GM21529 (cell line): ENCODE results near the gene BAIAP2.
"Not testable (repeated sequence)": the region's sequence is repeated elsewhere in the genome, so short reads cannot be mapped to it uniquely, and the experiment has no call there.

Source experiments
- ATAC-seq: cut with Tn5 transposase; IDR thresholded peaks from one replicate; pipeline ENCODE4 v1.9.1; 2021; ENCODE audit not compliant: unreplicated experiment

The BAIAP2 gene

GRCh38 chr17:81066771-81067315 is 31.9 kb downstream of the BAIAP2 start:
- ATAC-seq = no peak

DNA sequence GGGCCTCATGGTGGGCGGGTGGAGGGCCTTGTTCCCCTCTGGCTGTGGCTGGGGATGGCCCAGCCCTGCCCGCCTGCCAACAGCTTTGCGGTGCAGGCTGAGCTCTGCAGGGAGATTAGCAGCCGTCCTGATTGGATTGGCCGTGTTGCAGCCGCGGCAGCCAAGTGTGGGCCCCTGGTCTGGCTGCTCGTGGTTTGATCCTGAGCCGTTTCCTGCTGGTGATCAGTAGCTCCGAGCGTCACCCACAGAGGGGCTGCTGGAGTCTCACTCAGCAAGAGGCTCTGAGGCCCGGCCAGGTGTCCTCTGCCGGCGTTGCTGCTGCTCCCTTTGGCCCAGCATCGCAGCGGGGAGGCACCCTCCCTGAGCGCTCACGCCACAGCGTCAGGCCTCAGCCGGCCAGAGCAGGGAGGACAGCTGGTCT is 32.5 kb downstream of the BAIAP2 start:
- ATAC-seq = no peak

GRCh38 chr17:81068411-81069134 is 33.6 kb downstream of the BAIAP2 start:
- ATAC-seq = no peak

- no peak for ATAC-seq
Measured at GRCh38 chr17:81069135-81069645, 34.2 kb downstream of the BAIAP2 start.

DNA sequence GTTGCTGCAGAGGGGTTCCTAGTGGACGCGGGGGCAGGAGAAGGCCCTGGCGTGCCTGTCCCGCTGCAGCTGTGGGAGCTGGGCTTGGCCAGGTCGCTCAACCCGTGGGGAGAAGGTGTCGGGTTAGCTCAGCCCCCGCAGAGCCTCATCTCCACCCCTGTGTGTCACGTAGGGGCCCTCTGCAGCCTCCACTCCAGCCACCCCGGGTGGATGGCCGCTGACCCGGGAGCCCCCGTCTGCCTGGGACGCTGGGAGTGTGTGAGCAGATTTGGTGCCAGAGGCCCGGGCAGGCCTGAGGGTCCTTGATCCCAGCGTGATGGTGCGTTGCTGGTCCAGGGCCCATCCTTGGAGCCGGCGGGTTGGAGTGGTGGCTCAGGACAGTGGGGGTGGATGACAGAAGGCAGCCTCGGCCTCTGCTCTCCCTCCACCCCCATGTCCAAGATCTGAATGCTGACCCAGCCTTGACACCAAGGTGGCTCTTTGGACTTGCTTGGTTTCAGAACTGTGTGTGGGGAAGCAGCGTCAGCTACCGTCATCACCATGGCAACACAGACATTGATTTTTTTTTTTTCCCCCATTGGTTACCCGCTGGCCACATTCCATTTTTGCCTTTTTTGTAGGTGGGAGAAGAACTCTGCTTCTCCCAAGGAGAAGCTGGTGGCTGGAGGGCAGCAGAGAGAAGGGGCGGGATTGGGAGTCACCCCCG is 35.7 kb downstream of the BAIAP2 start:
- no peak for ATAC-seq

- ATAC-seq = no peak
Measured at GRCh38 chr17:81071761-81072741, 37.1 kb downstream of the BAIAP2 start.

- ATAC-seq = no peak
Measured at GRCh38 chr17:81073967-81074839, 39.3 kb downstream of the BAIAP2 start.

GRCh38 chr17:81074875-81075274 is 39.9 kb downstream of the BAIAP2 start:
- no peak for ATAC-seq

DNA sequence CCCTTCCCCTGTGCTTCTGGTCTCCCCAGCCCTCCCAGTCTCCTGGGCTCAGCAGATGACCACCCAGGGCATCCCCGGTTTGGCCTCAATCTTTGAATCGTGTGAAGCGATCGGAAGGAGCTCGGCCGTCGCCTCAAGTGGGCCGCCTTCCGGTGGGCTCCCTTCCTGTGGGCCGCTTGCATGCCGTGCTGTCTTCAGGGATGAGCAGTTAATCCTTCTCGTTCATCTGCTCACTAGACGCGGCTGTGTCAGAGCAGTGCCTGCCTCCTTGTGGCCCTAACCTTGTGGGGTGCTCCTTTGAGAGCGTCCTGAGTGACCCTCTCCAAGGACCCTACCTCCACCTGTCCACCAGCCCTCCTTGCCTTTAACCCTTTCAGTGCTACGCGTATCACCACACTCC is 40.4 kb downstream of the BAIAP2 start:
- ATAC-seq = no peak

GRCh38 chr17:81076141-81076679 is 41.3 kb downstream of the BAIAP2 start:
- no peak for ATAC-seq

DNA sequence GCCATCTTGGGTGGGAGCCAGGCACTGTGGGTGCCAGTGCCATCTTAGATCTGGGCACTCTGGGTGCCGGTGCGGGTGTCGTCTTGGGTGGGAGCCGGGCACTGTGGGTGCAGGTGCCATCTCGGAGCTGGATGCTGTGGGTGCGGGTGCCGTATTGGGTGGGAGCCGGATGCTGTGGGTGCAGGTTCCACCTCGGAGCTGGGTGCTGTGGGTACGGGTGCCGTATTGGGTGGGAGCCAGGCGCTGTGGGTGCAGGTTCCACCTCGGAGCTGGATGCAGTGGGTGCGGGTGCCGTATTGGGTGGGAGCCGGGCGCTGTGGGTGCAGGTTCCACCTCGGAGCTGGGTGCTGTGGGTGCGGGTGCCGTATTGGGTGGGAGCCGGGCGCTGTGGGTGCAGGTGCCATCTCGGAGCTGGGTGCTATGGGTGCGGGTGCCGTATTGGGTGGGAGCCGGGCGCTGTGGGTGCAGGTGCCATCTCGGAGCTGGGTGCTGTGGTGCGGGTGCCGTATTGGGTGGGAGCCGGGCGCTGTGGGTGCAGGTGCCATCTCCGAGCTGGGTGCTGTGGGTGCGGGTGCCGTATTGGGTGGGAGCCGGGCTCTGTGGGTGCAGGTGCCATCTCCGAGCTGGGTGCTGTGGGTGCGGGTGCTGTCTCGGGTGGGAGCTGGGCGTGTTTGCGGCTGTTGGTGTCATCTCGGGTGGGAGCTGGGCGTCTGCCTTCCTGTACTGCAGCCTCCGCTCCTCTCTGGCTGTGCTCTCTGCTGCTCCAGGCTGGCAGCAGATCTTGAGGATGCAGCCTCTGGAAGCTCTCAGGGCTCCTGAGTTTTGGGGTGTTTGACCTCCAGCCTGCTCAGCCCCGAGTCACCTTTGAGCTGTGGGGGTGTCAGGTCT is 43.3 kb downstream of the BAIAP2 start:
- not testable (repeated sequence) for ATAC-seq

GRCh38 chr17:81080019-81080418 is 45.1 kb downstream of the BAIAP2 start:
- no peak for ATAC-seq

DNA sequence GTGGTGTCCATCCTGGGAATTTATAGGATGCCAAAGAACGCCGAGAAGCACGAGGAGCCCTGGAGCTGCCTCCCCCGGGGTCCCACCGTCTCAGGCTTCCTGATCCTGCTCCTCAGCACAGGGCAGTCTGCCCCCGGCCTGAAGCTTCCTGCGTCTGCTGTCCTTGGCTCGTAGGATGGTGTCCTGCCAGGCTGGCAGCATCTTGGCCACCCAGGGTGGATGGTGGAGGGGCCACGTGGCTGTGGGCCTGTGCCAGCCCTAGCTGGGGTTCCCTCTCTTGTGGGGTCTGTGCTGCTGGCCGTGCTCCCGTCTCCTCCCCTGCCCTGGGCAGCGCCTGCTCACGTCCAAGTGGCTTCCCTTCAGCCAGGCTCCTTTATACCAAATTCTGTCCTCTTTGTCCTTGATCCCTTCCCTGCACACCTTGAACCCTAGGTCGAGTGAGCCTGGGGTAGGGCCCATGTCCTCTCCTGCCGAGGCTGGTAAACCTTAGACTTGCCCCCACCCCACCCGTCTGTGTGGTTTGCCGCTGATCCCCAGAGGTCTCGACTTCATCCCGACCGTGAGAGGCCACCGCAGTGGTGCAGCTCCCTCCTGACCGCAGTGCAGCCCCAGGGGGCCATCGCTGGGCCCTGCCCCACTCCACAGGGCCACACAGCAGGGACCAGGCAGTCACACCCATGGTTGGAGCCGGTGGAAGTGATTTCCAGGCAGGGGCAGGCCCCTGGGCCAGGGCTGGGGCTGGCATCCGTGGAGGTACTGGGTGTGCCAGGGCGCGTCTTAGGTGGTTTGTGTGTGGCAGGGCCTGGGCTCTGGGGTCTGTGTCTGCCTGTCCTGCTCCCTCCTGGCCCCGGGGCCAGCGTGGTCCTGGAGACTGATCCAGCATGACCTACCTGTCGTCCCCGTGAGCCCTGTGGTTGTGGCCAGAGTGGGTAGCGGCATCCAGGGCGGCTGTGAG is 46.5 kb downstream of the BAIAP2 start:
- ATAC-seq = no peak

DNA sequence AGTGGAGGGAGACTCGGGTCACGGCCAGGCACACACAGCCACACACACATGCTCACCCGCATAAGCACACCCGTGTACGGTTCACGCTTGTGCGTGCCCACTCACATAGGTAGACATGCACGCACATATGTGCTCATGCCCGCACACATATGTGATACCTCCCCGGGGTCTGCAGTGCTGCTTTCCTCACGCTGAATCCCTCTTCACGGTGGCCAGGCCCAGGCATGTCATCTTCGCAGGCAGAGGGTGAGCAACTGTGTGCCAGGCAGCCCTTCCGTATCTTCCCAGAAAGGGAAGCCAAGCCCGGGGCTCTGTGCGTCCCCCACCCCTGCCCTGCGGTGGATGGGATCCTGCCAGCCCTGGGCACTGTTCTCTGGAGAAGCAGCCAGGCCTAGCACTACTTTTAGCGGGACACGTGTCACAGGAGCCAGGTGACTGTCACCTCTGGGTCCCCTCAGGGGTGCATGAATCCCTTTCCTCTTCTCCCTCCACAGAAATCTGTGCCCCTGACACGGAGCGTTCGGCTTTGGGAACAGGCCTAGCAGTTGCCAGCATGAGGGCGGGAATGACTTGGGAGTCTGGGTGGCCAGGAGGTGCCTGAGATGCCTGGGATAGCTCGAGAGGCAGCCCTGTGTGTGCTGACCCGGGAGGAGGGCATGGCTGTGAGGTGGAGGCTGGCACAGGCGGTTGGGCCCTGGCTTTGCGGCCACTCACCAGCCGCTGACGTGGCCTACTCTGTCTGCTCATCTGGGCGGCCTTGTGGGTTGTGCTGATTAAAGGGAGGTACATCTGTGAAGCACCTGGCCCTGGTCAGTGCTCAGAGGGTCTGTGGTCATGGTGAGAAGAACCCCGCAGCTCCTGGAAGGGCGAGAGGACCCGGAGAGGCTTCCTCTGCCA is 47.5 kb downstream of the BAIAP2 start:
- no peak for ATAC-seq

DNA sequence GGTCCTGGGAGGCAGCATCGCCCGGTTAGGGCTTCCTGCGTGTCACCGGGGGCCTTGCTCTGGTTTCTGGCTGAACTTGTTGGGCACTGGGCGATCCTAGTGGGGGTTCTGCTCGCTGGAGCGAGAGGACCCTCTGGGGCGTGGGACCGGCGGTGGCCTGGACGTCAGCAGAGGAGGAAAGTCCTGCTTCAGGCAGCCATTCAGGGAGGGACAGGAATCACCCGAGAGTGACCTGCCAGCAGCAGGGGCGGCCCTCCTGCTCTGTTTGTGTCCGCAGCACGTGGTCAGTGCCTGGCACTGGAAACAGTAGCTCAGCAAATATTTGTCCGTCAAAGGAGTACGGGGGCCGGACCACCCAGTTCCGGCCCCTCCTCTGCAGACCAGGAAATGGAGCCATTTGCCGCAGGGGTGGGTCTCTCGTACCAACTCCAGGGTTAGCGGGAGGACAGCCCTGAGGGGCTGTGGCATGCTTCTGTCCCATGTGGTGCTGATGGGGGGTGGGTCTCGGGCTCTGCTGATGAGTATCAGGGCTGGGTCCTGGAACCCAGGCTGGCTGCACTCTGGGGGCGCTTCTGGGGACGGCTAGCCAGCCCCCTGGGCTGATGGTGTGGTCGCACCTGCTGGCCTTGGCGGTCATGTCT is 48.3 kb downstream of the BAIAP2 start:
- ATAC-seq = no peak
